ENCODE measurements around the gene HDAC5.
"Not testable (repeated sequence)": the region's sequence is repeated elsewhere in the genome, so short reads cannot be mapped to it uniquely, and the experiment has no call there.

The HDAC5 gene

GRCh38 chr17:44132275-44132821 lies 8.9 kb upstream of the HDAC5 start:
- DNase-seq: no peak

DNA sequence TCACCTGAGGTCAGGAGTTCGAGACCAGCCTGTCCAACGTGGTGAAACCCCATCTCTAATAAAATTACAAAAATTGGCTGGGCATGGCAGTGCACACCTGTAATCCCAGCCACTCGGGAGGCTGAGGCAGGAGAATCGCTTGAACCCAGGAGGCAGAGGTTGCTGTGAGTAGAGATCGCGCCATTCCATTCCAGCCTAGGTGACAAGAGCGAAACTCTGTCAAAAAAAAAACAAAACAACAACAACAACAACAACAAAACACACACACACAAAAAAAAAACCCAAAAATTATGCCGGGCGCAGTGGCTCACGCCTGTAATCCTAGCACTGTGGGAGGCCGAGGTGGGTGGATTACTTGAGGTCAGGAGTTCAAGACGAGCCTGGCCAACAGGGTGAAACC lies 7.9 kb upstream of the HDAC5 start:
- not testable (repeated sequence) for DNase-seq

DNA sequence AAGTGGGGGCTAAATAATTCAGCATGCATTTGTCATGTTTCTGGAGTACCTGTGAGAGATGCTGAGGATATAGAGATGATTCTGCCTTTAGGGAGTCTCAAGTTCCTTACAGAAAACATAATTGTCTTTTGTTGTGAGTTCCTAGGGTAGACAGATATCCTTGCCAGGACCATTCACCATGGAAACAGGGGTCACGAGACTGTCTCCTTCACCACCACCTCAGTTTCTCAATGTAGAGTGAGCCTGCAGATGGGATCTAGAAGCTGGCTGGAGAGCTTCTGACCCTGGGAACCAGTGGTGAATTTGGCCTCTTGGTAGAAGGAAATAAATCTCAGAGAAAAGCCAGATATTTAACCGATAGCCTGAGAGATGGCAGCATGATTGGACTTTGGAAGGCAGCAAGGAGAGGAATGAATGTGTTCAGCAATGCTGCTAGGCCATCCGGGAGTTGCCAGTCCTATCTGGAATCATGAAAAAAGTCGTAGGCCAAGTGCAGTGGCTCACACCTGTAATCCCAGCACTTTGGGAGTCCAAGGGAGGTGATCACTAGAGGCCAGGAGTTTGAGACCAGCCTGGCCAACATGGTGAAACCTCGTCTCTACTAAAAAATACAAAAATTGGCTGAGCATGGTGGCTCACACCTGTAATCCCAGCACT lies 7.4 kb upstream of the HDAC5 start:
- no peak for DNase-seq

DNA sequence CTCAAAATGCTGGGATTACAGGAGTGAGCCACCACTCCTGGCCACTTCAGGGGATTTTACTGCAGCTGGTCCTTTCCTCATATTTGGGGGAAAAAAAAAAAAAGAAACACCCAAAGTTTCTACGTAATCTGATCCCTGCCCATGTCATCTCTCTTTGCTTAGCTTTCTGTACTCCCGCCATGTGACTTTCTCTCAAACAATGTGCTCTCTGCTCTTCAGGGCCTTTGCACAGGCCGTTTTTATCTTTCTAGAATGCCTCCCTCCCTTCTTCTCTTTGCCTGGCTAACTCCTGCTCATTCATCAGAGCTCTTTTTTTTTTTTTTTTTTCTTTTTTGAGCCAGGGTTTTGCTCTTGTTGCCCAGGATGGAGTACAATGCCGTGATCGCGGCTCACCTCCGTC lies 4.9 kb upstream of the HDAC5 start:
- DNase-seq: no peak

GRCh38 chr17:44124118-44124438 lies 637 bp upstream of the HDAC5 start:
- no peak for DNase-seq

- peak in 1 of 2 experiments; percentile 13 for DNase-seq
These were observed 555 bp downstream of the HDAC5 start for GRCh38 chr17:44122816-44123355.

- no peak for DNase-seq
These were observed 1.2 kb downstream of the HDAC5 start for GRCh38 chr17:44121997-44122815.

GRCh38 chr17:44120851-44121605 lies 2.4 kb downstream of the HDAC5 start:
- DNase-seq: no peak

GRCh38 chr17:44120281-44120680 lies 3.2 kb downstream of the HDAC5 start:
- DNase-seq: not testable (repeated sequence)

- no peak for DNase-seq
These were observed 3.6 kb downstream of the HDAC5 start for GRCh38 chr17:44119798-44120197.

DNA sequence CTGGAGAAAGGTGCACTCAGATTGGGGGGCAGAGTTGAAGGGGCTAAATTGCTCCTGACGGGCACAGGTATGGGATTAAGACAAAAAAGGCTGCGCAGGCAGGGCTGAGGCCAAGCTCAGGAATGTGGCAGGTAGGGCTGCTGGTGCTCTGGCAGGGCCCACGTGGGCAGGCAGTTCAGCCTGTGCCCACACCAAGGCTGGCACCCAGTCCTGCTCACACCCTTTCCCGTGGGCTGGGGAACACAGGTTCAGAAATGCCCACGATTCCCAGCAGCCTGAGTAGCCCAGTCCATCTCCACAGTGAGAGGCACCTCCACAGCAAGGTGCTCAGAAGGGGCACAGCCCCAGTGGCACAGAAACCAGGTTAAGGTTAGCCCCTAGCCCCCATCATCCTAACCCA lies 4.4 kb downstream of the HDAC5 start:
- DNase-seq: no peak

DNA sequence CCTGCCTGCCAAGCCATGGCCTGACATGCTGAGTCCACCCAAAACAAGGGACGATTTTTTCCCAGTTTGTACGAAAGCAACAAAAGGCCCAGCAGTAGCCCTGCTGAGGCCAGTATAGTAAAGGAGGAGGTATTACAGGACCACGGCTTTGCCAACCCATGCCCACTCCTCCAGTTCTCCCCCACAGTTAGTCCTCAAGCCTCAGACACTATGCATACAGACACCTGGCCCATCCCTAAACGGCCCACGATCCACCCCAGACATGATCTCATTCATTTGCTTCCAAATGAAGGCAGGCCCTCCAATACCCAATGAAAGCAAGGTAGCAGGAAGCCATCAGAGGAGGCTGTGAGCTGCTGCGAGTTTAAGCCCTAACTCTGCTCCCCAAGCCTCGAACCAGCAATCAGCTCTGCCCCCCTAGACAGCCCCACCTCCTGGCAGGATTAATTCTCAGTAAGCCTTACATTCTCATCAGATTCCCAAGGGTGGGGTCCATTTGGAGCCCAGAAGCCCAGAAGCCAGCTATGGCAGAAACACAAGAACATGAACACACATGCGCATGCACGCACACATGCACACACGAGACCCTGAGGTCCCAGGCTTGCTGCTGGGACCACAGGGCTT lies 4.9 kb downstream of the HDAC5 start:
- no peak for DNase-seq

DNA sequence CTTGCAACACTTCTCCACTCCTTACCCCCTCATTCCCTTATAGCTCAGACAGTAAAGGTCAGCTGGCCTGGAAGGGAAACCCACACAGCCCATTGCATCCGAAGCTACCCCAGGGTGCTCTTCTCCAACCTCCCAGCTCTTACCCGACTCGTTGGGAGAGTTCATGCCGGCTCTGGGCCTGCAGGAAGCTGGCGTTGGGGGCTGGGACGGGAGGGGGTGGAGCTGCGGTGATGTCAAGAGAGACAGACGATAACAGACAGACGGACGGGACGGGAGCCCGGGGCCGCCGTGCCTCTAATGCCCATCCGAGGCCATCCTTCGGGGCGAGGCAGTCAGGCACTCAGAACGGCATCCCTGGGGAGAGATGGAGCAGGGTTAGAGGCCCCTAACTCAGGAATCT lies 6.1 kb downstream of the HDAC5 start:
- DNase-seq: no peak

DNA sequence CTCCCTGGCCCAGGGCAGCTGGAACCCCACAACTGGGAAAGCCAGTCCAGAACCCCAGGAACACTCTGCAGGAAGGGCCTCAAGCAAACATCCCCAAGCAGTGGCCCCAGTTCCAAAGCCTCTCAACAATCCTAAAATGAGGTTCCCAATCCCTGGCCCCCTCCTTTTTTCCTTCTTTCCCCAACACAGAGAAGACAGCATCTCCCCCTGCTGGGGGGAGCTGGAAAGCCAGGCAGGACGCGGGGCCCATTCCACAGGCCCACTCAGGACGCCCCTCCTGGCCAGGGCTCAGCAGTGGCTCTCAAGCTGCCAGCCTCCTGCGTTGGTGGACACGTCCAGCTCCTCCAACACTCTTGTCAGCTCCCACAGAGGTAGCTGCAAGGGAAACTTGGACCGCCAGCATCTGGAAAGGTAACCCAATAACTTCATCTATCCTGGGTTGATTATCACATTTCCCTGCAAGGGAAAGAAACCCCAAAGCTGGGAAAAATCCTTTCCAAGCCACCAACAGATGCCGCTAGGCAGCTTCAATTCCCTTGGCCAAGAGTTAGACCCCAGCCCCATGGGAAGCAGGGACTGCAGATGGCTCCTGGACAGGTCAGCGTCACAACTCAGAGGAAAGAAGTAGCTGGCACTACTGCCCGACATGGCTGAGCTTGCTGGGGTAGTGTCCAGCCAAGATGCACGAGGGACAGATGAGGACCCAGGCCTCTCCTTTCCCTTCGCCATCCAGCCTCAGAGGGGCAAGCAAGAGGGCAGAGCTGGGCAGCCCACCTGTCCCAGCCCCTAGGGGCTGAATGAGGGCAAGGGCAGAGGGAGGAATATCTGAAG lies 7.6 kb downstream of the HDAC5 start:
- DNase-seq: no peak

DNA sequence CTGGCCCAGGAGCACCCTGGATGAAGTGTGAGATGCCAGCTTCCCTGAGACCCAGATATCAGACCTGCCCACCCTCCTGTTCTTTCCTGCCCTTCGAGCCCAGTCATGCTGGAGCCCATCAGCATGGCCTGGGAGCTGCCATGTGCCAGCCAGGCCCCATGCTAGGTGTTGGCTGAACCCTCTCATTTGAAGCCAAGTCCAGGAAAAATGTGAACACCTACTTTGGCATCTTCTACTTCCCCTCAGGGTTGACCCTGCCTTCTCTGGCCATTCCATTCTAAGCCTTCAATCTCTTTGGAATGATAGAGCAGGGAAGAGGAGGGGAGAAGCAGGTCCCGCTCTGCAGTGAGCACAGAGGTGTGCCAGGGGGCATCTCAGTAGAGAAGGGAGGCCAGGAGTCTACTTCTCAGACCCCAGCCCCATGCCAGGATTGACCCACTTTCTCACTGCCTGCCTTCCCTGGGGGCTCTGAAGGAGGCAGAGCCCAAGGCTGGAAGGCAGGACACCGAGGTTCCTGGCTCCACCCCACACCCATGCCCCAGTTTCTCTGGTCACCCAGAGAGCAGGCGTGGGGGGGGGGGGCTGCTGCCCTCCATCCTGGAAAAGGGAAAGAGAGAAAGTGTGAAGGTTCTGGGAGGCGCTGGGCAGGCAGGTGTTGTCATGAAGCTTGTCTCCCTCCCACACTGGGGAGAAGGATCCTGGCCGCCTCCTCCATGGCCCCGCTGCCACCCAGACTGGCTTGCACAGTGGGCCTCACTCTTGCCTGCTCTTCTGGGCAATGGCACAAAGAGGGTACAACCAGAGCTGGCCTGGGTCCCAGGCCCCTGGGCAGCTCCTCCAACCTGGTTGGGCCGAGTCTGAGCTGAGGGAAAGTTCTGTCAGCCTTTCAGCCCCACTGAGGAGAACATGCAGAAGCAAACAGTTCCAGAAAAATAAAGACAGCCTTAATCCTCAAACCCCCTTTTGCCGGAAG lies 9.3 kb downstream of the HDAC5 start:
- DNase-seq: no peak

GRCh38 chr17:44113382-44113781 lies 10.1 kb downstream of the HDAC5 start:
- no peak for DNase-seq

DNA sequence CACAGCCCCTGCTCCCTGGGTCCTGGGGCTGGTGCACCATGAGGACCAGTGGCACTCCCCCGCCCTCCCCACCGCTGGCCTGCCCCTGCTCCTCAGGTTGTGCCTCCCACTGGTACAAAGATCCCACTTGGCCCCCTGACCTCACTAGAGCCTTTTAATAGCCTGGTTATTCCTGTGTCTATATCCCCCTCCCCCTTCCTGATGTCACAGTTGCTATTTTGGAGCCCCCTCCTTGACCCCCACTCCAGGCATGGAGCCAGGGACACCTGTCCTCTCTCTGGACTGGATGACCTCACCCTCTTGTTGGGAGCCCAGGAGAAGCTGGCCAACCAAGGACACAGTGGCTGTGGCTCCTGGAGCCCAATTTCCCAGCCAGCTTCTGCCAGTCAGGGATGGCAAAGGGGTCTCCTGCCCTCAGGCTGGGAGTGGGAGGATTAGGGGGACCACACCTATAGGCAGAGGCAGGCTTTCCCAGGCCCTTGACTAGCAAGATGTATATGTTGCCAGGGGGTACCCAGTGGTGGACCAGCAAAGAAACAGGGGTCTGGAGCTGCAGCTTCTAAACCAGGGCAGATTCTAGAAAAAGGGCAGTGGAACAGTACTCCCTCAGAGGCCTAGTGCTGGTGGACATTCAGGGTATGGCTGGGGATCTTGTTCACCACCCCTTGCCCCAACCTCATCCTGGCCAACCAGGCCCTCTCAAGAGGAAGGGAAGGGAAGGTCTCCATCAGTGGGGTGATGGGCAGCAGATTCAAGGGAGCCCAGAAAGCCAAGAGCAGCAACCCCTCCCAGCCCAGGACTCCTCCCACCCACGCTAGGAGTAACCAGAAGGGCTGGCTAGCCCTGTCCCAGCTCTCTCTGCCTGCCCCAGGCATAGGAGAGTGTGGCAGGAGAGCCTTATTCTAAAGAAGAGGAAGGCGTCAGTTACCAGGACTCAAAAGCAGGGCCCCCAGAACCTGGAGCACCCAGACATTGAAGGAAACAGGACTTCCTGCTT lies 10.9 kb downstream of the HDAC5 start:
- no peak for DNase-seq

GRCh38 chr17:44111777-44112176 lies 11.7 kb downstream of the HDAC5 start:
- no peak for DNase-seq

All from activated CD4-positive, alpha-beta T cell treated with anti-CD3 and anti-CD28 coated beads, Interleukin-2, amount 50 U/mL, for 4 hours (primary cell).